Body of pancreas (tissue), 4 donors: ENCODE measurements around the gene BEST4. TPM values are rescaled to one million over a fixed set of nuclear protein-coding genes. Genes with fewer than 3 reads are reported as not detected.

Experiments used
- ATAC-seq: fragments of 150-250 bp; one replicate; pipeline ENCODE4 v1.9.1; 2016
- DNase-seq, 4 donors: peaks; one replicate each; pipeline ENCODE4 v3.0.0-alpha.2; 2019
- H3K27ac ChIP-seq, 4 donors: fragments of 200-600 bp; sonication (generic); 1 replicate in 3 of 4; 2 replicates in 1 of 4; pipeline versions ENCODE4 v1.5.1 to v1.6.1; 2016 to 2019; ENCODE audit warnings: mild to moderate bottlenecking in 1 of 4, mixed read lengths in 1 of 4, moderate library complexity in 1 of 4
- H3K27me3 ChIP-seq, 2 donors: fragments of 200-600 bp; sonication (generic); one replicate each; pipeline ENCODE4 v1.6.0; 2016; ENCODE audit warnings: mild to moderate bottlenecking in 1 of 2
- H3K36me3 ChIP-seq, 2 donors: fragments of 200-600 bp; sonication (generic); replicated peaks in 1 of 2; 2 replicates each; pipeline ENCODE4 v1.5.1; 2016; ENCODE audit warnings: low read depth in 2 of 2; ENCODE audit not compliant: insufficient read depth in 1 of 2
- H3K4me1 ChIP-seq: fragments of 200-600 bp; sonication (generic); one replicate; pipeline ENCODE4 v1.6.0; 2016
- H3K4me3 ChIP-seq, 2 donors: fragments of 200-600 bp; sonication (generic); 1 replicate in 1 of 2; 2 replicates in 1 of 2; pipeline ENCODE4 v1.5.1; 2016 to 2019
- H3K9me3 ChIP-seq, 3 donors: fragments of 200-600 bp; sonication (generic); 1 replicate in 2 of 3; 2 replicates in 1 of 3; pipeline ENCODE4 v1.5.1; 2016
- POLR2A ChIP-seq, 3 donors: fragments of 450-650 bp; IDR thresholded peaks; one replicate each; pipeline ENCODE4 v1.6.1; 2016; ENCODE audit warnings: antibody characterized with exemption in 3 of 3, mild to moderate bottlenecking in 2 of 3
- WGBS, 2 donors: methylation state at CpG; one replicate each; pipeline ENCODE4 v1.1.5; 2017; 5-methylcytosine and 5-hydroxymethylcytosine counted together
- intact Hi-C: fragments of 100-400 bp; cut with DNase I; formaldehyde crosslinking; loops from one replicate; pipeline ENCODE4 v1.15.1; 2023
- total RNA-seq, 2 donors: library from RNA; depleted of rRNA; stranded (reverse); fragments of >200 nt; gene quantifications; one replicate each; pipeline ENCODE4 v1.1.0, GENCODE V29; 2016
- TF ChIP-seq, protein P1 (sequence below), 7 experiments: fragments of 450-650 bp in 4 of 7; fragments of 200-600 bp in 3 of 7; sonication (generic) in 3 of 7; IDR thresholded peaks; one replicate each; pipeline ENCODE4 v1.5.1; 2016 to 2019; ENCODE audit warnings: antibody characterized with exemption in 7 of 7

The BEST4 gene
- total RNA-seq, 2 donors from 2014 or later = 0.26 TPM; not detected in 1

DNA sequence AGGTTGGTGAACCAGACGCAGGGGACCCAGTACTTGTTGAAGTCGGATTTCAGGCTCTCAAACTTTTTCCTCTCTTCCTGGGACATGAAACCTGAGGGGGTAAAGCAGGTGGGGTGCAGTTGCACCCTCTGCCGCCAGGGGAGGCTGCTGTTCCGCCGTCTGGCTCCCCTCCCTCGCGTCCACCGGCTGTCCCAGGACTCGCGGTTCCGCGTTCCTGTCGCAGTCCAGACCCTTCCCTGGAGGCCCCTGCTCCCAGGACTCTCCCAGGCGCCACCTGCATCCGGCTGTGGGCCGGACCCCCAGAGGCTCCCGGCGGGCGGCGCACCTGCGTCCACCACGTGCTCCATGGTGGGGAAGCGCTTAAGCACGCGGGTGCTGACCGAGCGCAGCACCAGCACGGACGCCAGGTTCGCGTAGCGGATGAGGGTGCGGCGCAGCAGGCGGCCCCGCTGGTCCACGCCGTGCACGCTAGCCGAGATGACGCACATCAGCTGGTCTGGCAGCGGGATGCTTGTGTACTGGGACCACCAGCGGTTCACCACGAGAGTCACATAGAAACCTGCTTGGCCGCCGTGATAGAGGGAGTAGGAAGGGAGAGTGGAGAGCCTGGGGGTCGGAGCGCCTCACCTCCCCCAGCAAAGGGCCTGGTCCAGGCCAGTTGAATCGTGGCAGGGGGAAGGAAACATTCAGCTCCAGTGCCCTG lies 1.7 kb downstream of the BEST4 start:
- intact Hi-C loops = no loop called here
- Histone ChIP-seq H3K9me3 (no peaks in the 10 kb centered on the region), H3K4me3 (no peak overlapping the region), H3K27ac (peak overlapping the region; percentile 11 to 75 (median 65)), H3K27me3 (no peaks in the 10 kb centered on the region), H3K4me1 (peaks cover 34% of the 10 kb centered on the region), H3K36me3 (peaks cover 0 to 1% of the 10 kb centered on the region in 2 donors)
- peak; percentile 81 to 84 (median 82) for DNase-seq
- WGBS, 2 donors = 7 to 22% methylated on average over 11 to 47 of the region's 49 CpGs
- TF ChIP-seq POLR2A (IDR thresholded peaks at IDR 0.05) = peak; percentile 9 to 62 (median 57)
- TF ChIP-seq, protein P1, sequence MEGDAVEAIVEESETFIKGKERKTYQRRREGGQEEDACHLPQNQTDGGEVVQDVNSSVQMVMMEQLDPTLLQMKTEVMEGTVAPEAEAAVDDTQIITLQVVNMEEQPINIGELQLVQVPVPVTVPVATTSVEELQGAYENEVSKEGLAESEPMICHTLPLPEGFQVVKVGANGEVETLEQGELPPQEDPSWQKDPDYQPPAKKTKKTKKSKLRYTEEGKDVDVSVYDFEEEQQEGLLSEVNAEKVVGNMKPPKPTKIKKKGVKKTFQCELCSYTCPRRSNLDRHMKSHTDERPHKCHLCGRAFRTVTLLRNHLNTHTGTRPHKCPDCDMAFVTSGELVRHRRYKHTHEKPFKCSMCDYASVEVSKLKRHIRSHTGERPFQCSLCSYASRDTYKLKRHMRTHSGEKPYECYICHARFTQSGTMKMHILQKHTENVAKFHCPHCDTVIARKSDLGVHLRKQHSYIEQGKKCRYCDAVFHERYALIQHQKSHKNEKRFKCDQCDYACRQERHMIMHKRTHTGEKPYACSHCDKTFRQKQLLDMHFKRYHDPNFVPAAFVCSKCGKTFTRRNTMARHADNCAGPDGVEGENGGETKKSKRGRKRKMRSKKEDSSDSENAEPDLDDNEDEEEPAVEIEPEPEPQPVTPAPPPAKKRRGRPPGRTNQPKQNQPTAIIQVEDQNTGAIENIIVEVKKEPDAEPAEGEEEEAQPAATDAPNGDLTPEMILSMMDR (IDR thresholded peaks at IDR 0.05) = peak; percentile 96 to 99 (median 99)
- ATAC-seq = peak; percentile 88

DNA sequence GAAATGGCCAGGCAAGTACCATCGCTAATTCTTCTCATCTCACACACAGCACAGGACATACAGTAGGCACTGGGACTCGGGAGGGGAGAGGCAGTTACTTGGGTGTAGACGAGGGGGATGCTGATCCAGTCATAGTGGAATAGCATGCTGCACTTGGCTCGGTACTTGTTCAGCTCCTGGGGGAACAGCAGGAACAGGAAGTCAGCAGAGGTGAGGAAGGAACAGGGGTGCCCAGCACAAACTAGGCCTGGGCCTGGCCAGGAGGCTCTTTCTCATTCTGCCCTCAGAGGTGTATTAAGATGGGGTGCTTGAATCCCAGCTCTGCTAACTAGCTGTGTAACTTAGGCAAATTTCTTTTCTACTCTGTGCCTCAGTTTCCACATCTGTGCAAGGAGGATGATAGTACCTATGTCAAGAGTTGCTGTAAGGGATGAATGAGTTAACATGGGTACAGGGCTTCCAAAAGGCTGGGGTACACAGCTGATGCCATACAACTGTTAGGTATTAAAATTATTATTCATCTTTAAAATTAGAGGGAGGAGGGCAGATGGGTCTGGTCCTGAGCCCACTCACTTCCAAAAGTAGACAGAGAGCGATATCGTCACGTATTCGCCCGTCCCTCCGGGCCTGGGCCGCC lies 2.4 kb downstream of the BEST4 start:
- Histone ChIP-seq H3K9me3 (no peaks in the 10 kb centered on the region), H3K4me1 (peaks cover 31% of the 10 kb centered on the region), H3K27ac (peak overlapping the region in 3 of 4 donors; percentile 64 to 75 (median 66)), H3K4me3 (no peak overlapping the region), H3K27me3 (no peaks in the 10 kb centered on the region), H3K36me3 (peaks cover 0 to 3% of the 10 kb centered on the region in 2 donors)
- TF ChIP-seq, protein P1 (IDR thresholded peaks at IDR 0.05) = no peak
- no peak for TF ChIP-seq POLR2A (IDR thresholded peaks at IDR 0.05)
- no peak for ATAC-seq
- DNase-seq = no peak
- 33 to 42% methylated on average over 11 of the region's 11 CpGs for WGBS, 2 donors
- intact Hi-C loops = no loop called here

DNA sequence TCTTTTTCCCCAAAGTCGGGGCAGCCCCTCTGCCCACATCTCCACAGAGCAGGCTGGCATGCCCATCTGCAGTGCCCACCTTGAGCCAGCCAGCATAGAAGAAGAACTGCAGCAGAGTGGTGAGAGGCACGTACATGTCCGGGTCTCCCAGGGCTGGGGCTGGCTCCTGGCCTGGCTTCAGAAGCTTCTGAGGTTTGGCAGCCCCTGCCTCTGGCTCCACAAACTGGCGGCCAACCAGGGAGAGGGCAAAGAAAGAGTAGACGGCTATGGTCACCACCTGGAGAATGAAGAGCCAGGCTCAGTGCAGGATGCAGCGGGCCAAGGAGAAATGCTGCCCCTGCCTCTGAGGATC lies 3.0 kb downstream of the BEST4 start:
- no peak for TF ChIP-seq POLR2A (IDR thresholded peaks at IDR 0.05)
- TF ChIP-seq, protein P1 (IDR thresholded peaks at IDR 0.05) = no peak
- ATAC-seq (no peak), DNase-seq (no peak)
- H3K4me1 ChIP-seq = peaks cover 31% of the 10 kb centered on the region
- H3K36me3 ChIP-seq = peaks cover 0 to 3% of the 10 kb centered on the region in 2 donors
- intact Hi-C loops = no loop called here
- H3K27ac ChIP-seq = no peak overlapping the region
- 84 to 89% methylated on average over 5 to 6 of the region's 6 CpGs for WGBS, 2 donors
- no peaks in the 10 kb centered on the region for H3K27me3 ChIP-seq
- H3K4me3 ChIP-seq = no peak overlapping the region
- no peaks in the 10 kb centered on the region for H3K9me3 ChIP-seq

DNA sequence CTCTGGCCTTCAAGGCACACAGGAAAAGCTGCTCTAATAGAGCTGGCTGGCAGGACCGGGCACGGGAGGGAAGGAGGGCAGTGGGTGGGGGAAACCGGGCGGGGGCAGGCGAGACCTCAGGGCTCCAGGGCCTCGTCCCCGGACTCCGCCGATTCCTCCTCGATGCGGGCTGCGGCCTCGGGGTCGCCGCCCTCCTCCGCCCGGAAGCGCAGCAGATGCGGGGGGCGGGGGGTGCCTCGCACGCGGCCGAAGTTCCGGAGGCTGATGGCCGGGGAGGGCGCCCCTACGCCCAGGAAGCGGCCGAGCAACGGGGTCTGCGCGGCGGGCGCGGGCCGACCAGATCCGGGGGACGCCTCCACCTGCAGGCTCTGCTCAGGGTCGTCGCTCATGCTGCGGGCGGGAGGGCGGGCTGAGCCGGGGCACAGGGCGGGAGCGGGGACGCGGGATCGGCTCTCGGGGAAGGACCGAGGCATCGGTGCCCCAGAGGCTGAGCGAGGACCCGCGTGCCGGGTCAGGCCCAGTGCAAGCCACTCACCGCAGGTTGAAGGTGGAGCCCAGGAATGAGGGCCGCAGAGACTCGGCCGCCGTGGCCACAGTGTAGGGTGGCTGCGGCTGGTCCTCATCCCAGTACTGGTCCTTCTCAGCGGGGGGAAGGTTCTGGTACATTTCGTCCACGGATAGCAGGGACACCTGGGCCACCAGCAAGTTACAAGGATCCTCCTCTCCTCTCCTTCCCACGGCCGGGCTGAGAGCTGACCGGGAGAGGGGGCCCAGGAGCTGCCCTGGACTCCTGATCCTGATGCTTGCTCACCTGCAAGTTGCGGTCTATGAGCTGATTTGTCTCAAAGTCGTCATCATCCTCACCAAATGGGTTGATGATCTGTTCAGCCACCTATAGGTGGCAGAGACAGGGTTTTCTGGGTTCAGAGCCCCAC lies 3.6 kb downstream of the BEST4 start:
- ATAC-seq (peak; percentile 12), DNase-seq (peak in 1 of 4 donors; percentile 44)
- intact Hi-C loops = no loop called here

More for the DNA sequence above, 3.6 kb downstream of the BEST4 start:
- no peaks in the 10 kb centered on the region for H3K9me3 ChIP-seq
- peak overlapping the region in 1 of 2 donors; percentile 8 for H3K4me3 ChIP-seq
- no peaks in the 10 kb centered on the region for H3K27me3 ChIP-seq
- H3K27ac ChIP-seq = peak overlapping the region in 1 of 4 donors; percentile 35
- peaks cover 0 to 5% of the 10 kb centered on the region in 2 donors for H3K36me3 ChIP-seq
- 18 to 37% methylated on average over 3 to 34 of the region's 71 CpGs for WGBS, 2 donors
- no peak for TF ChIP-seq POLR2A (IDR thresholded peaks at IDR 0.05)
- TF ChIP-seq, protein P1 (IDR thresholded peaks at IDR 0.05) = no peak
- H3K4me1 ChIP-seq = peaks cover 31% of the 10 kb centered on the region
